Measurements from ENCODE around the gene PLXNB3.

Gene PLXNB3

GRCh38 chrX:153800746-153801145 is 36.7 kb downstream of the PLXNB3 start:
- H3K4me1 ChIP-seq (ENCODE audit: low read length), result no peaks in the 10 kb centered on the region
- H3K27ac ChIP-seq (ENCODE audit: low read length), result no peak overlapping the region
- H3K36me3 ChIP-seq (replicated peaks; ENCODE audit: insufficient read depth, low read length), result no peaks in the 10 kb centered on the region
- no peaks in the 10 kb centered on the region for H3F3A ChIP-seq (ENCODE audit: insufficient read depth, low read length)
- peaks cover 7% of the 10 kb centered on the region for H3K79me2 ChIP-seq (ENCODE audit: low read length)
- no peak overlapping the region for H3K4me3 ChIP-seq (ENCODE audit: low read length)
- no peaks in the 10 kb centered on the region for H3K27me3 ChIP-seq (replicated peaks; ENCODE audit: insufficient read depth, low read length)
- TF ChIP-seq CTCF (IDR thresholded peaks at IDR 0.05; ENCODE audit: low read length), result no peak
- no peak for TF ChIP-seq EZH2phosphoT487 (IDR thresholded peaks at IDR 0.05; ENCODE audit: low read length)
- no peak for TF ChIP-seq EZH2 (optimal IDR thresholded peaks at IDR 0.05; ENCODE audit: low read depth, low read length)
- no peak overlapping the region for H2AFZ ChIP-seq (ENCODE audit: low read length)
- no peak overlapping the region for H3K4me2 ChIP-seq (ENCODE audit: low read depth, low read length)
- DNase-seq, result no peak
- H3K9ac ChIP-seq (ENCODE audit: low read length), result no peak overlapping the region
- no peaks in the 10 kb centered on the region for H3K9me2 ChIP-seq (replicated peaks; ENCODE audit: insufficient read depth, low read length)
- H3K9me3 ChIP-seq (replicated peaks; ENCODE audit: insufficient read depth, low read length), result no peaks in the 10 kb centered on the region
- no peaks in the 10 kb centered on the region for H4K20me1 ChIP-seq (ENCODE audit: insufficient read depth, low read length)

GRCh38 chrX:153801669-153802068 is 37.6 kb downstream of the PLXNB3 start:
- Histone ChIP-seq H3K9me2 (replicated peaks; ENCODE audit: insufficient read depth, low read length) (no peaks in the 10 kb centered on the region), H3K4me1 (ENCODE audit: low read length) (no peaks in the 10 kb centered on the region), H3K9me3 (replicated peaks; ENCODE audit: insufficient read depth, low read length) (no peaks in the 10 kb centered on the region), H3K79me2 (ENCODE audit: low read length) (no peaks in the 10 kb centered on the region), H3K27ac (ENCODE audit: low read length) (no peak overlapping the region), H3F3A (ENCODE audit: insufficient read depth, low read length) (no peaks in the 10 kb centered on the region), H4K20me1 (ENCODE audit: insufficient read depth, low read length) (no peaks in the 10 kb centered on the region), H3K36me3 (replicated peaks; ENCODE audit: insufficient read depth, low read length) (no peaks in the 10 kb centered on the region), H3K27me3 (replicated peaks; ENCODE audit: insufficient read depth, low read length) (peaks cover 9% of the 10 kb centered on the region; the same call in 1 of the 2 replicates), H3K9ac (ENCODE audit: low read length) (no peak overlapping the region), H3K4me2 (ENCODE audit: low read depth, low read length) (no peak overlapping the region), H3K4me3 (ENCODE audit: low read length) (no peak overlapping the region), H2AFZ (ENCODE audit: low read length) (no peak overlapping the region)
- no peak for TF ChIP-seq EZH2 (optimal IDR thresholded peaks at IDR 0.05; ENCODE audit: low read depth, low read length)
- no peak for TF ChIP-seq CTCF (IDR thresholded peaks at IDR 0.05; ENCODE audit: low read length)
- no peak for TF ChIP-seq EZH2phosphoT487 (IDR thresholded peaks at IDR 0.05; ENCODE audit: low read length)
- no peak for DNase-seq

- Histone ChIP-seq H3K4me3 (ENCODE audit: low read length) (no peak overlapping the region), H3K4me2 (ENCODE audit: low read depth, low read length) (no peak overlapping the region), H3K79me2 (ENCODE audit: low read length) (no peaks in the 10 kb centered on the region), H2AFZ (ENCODE audit: low read length) (no peak overlapping the region), H3K9me3 (replicated peaks; ENCODE audit: insufficient read depth, low read length) (no peaks in the 10 kb centered on the region), H3K27me3 (replicated peaks; ENCODE audit: insufficient read depth, low read length) (peaks cover 16% of the 10 kb centered on the region), H3K9ac (ENCODE audit: low read length) (no peak overlapping the region), H3K27ac (ENCODE audit: low read length) (no peak overlapping the region), H3K4me1 (ENCODE audit: low read length) (no peaks in the 10 kb centered on the region), H3F3A (ENCODE audit: insufficient read depth, low read length) (no peaks in the 10 kb centered on the region), H3K9me2 (replicated peaks; ENCODE audit: insufficient read depth, low read length) (no peaks in the 10 kb centered on the region), H4K20me1 (ENCODE audit: insufficient read depth, low read length) (no peaks in the 10 kb centered on the region), H3K36me3 (replicated peaks; ENCODE audit: insufficient read depth, low read length) (no peaks in the 10 kb centered on the region)
- DNase-seq, result no peak
- TF ChIP-seq EZH2 (optimal IDR thresholded peaks at IDR 0.05; ENCODE audit: low read depth, low read length), result no peak
- TF ChIP-seq CTCF (IDR thresholded peaks at IDR 0.05; ENCODE audit: low read length), result no peak
- no peak for TF ChIP-seq EZH2phosphoT487 (IDR thresholded peaks at IDR 0.05; ENCODE audit: low read length)
These were observed 38.5 kb downstream of the PLXNB3 start for GRCh38 chrX:153802513-153803045.

Measured in MM.1S (cell line).